HG02973 (cell line): Measurements from ENCODE around the gene MOCOS.
"Not testable (repeated sequence)": the region's sequence is repeated elsewhere in the genome, so short reads cannot be mapped to it uniquely, and the experiment has no call there.

Experiments
- ATAC-seq: cut with Tn5 transposase; IDR thresholded peaks from one replicate; pipeline ENCODE4 v1.9.1; 2021; ENCODE audit warnings: moderate library complexity; ENCODE audit not compliant: unreplicated experiment

Gene MOCOS

GRCh38 chr18:36187193-36187825, at the start of gene MOCOS:
MOCOS (plus strand) TSS chr18:36187497; CDS start chr18:36187540, 43 bp downstream.
- peak; percentile 75 for ATAC-seq

- ATAC-seq, result no peak
Measured at GRCh38 chr18:36139245-36139644, 48.1 kb upstream of the MOCOS start.

- no peak for ATAC-seq
Measured at GRCh38 chr18:36141576-36141975, 45.7 kb upstream of the MOCOS start.

- ATAC-seq, result no peak
Measured at GRCh38 chr18:36142751-36143150, 44.5 kb upstream of the MOCOS start.

GRCh38 chr18:36143391-36143790, 43.9 kb upstream of the MOCOS start:
- ATAC-seq, result no peak

- peak; percentile 93 for ATAC-seq
Measured at GRCh38 chr18:36149514-36150289, 37.6 kb upstream of the MOCOS start.

- ATAC-seq, result no peak
Measured at GRCh38 chr18:36152781-36153180, 34.5 kb upstream of the MOCOS start.

- ATAC-seq, result no peak
Measured at GRCh38 chr18:36153203-36153602, 34.1 kb upstream of the MOCOS start.

GRCh38 chr18:36153771-36154170, 33.5 kb upstream of the MOCOS start:
- no peak for ATAC-seq

- ATAC-seq, result no peak
Measured at GRCh38 chr18:36155851-36156757, 31.2 kb upstream of the MOCOS start.

GRCh38 chr18:36157441-36157840, 29.9 kb upstream of the MOCOS start:
- ATAC-seq, result no peak

GRCh38 chr18:36158266-36158867, 28.9 kb upstream of the MOCOS start:
- no peak for ATAC-seq

GRCh38 chr18:36160959-36161371, 26.3 kb upstream of the MOCOS start:
- no peak for ATAC-seq

- no peak for ATAC-seq
Measured at GRCh38 chr18:36162981-36163380, 24.3 kb upstream of the MOCOS start.

- no peak for ATAC-seq
Measured at GRCh38 chr18:36167692-36168218, 19.5 kb upstream of the MOCOS start.

- ATAC-seq, result not testable (repeated sequence)
Measured at GRCh38 chr18:36168296-36168695, 19.0 kb upstream of the MOCOS start.

- ATAC-seq, result no peak
Measured at GRCh38 chr18:36169938-36170337, 17.4 kb upstream of the MOCOS start.

- no peak for ATAC-seq
Measured at GRCh38 chr18:36175481-36175880, 11.8 kb upstream of the MOCOS start.

- ATAC-seq, result no peak
Measured at GRCh38 chr18:36176177-36176584, 11.1 kb upstream of the MOCOS start.

GRCh38 chr18:36176711-36177110, 10.6 kb upstream of the MOCOS start:
- ATAC-seq, result no peak

- no peak for ATAC-seq
Measured at GRCh38 chr18:36177913-36178312, 9.4 kb upstream of the MOCOS start.
